Retinal pigment epithelial cell (primary cell): ENCODE data around the gene MYL9.

Source experiments
- DNase-seq: peaks from one replicate; pipeline ENCODE4 v3.0.0-alpha.2; 2010; ENCODE audit warnings: low read depth
- H3K4me3 ChIP-seq: 2 replicates; pipeline ENCODE4 v1.5.1; 2011; ENCODE audit warnings: mild to moderate bottlenecking, low read length, control low read depth, moderate library complexity
- CTCF ChIP-seq: conservative IDR thresholded peaks from 2 replicates; pipeline ENCODE4 v1.5.1; 2011; ENCODE audit warnings: low read depth, low read length, control low read depth, inconsistent platforms

Gene MYL9

DNA sequence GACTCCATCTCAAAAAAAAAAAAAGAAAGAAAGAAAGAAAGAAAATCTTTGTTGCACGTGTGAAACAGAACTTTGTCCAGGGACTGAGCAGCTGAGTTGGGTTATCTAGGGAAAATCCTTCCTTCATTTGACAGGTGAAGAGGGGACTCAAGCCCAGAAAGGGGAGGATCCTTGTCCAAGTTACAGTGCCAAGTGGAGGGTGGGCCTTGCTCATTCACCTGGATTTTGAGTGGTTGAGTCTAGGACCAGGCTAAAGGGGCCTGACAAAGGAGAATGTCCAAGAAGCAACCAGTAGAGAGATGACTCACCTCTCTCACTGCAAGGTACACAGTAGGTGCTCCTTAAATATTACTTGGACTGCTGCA, 34.7 kb downstream of the MYL9 start:
- no peak overlapping the region for H3K4me3 ChIP-seq
- no peak for DNase-seq
- TF ChIP-seq CTCF, result no peak

DNA sequence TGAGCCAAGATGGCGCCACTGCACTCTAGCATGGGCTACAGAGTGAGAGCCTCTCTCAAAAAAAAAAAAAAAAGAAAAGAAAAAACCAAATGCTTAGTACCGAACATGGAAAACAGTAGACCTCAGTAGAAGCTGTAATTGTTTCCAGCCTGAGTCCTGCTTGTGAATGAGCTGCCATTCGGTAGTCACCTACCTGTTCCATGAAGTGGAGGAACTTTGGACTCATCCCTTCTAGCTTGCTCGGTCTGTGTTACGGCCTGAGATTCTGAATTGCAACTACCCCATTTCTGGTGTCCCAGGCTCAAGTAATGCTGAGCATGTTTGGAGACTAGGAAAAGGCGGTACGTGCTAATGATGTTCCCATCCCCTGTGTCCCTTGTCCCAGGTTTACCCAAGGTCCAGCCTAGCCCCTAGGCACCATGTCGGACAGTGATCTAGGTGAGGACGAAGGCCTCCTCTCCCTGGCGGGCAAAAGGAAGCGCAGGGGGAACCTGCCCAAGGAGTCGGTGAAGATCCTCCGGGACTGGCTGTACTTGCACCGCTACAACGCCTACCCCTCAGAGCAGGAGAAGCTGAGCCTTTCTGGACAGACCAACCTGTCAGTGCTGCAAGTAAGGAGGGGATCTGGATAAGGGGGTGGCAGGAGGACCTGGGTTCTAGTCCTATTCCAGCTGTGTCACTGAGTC, 37.2 kb downstream of the MYL9 start:
- DNase-seq, result no peak
- no peak overlapping the region for H3K4me3 ChIP-seq
- no peak for TF ChIP-seq CTCF

DNA sequence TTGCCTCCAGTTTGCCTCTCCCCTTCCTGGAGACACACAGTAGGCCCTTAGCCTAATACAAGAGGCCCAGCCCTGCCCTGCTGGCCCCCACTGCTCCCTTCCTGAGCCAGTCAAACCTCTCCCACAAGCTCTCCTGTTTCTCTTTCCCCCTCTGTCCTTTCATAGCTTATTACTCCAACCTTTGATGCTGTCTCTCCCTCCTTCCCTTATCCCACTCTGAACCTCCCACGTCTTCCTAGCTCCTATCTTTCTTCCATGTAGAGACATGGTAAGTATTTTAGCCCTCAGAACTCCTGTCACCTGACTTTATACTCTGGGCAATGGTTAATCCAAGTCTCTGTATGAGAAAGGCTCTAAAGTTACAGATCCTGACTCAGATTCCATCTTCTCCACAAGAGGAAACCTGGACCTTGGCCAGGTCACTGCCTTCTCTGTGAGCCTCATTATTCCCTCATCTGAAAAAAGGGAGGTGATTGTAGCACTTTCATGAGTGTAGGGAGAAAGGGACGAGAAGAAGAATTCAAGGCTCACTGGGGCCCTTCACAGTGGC, 38.8 kb downstream of the MYL9 start:
- peak; percentile 63 for DNase-seq
- TF ChIP-seq CTCF, result no peak
- H3K4me3 ChIP-seq, result no peak overlapping the region

DNA sequence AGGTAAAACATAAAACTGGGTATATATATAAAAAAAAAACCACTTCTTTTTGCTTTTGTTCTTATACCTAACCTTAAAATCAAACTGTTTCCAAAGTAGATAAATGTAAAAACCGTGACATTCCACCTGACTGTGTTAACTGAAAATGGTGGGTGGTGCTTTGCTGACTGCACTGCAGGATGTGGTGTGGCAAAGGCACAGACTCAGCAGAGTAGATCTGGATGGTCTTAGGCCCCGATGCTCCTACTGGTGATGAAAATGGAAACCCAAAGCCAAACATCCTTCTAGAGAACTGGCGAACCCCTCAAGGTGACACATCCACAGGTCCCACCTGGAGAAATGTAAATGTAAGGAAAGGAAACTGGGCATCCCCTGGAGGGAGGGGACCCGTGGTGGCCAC, 41.0 kb downstream of the MYL9 start:
- H3K4me3 ChIP-seq, result no peak overlapping the region
- DNase-seq, result no peak
- no peak for TF ChIP-seq CTCF

GRCh38 chr20:36582821-36583220, 41.5 kb downstream of the MYL9 start:
- no peak overlapping the region for H3K4me3 ChIP-seq
- no peak for TF ChIP-seq CTCF
- no peak for DNase-seq

GRCh38 chr20:36584018-36584481, 42.7 kb downstream of the MYL9 start:
- no peak overlapping the region for H3K4me3 ChIP-seq
- DNase-seq, result no peak
- TF ChIP-seq CTCF, result no peak
